GM12801 (cell line): ENCODE results near the gene SPRYD4.

Experiments used
- CTCF ChIP-seq: IDR thresholded peaks from one replicate; pipeline ENCODE4 v1.5.1; 2011; ENCODE audit warnings: control low read depth; ENCODE audit not compliant: insufficient read length; ENCODE audit errors: extremely low read depth

The SPRYD4 gene

GRCh38 chr12:56510786-56511185, 42.4 kb downstream of the SPRYD4 start:
- no peak for TF ChIP-seq CTCF

- TF ChIP-seq CTCF: no peak
Observed at GRCh38 chr12:56517854-56518253, 49.5 kb downstream of the SPRYD4 start.

- TF ChIP-seq CTCF: no peak
Observed at GRCh38 chr12:56518570-56518969, 50.2 kb downstream of the SPRYD4 start.

GRCh38 chr12:56520048-56520447, 51.7 kb downstream of the SPRYD4 start:
- TF ChIP-seq CTCF: no peak

- no peak for TF ChIP-seq CTCF
Observed at GRCh38 chr12:56520506-56520905, 52.1 kb downstream of the SPRYD4 start.

GRCh38 chr12:56521209-56521589, 52.8 kb downstream of the SPRYD4 start:
- TF ChIP-seq CTCF: no peak

GRCh38 chr12:56521590-56522371, 53.4 kb downstream of the SPRYD4 start, which contains the start of gene RBMS2:
RBMS2 (plus strand) TSS chr12:56521820; CDS start chr12:56522024, 204 bp downstream.
- TF ChIP-seq CTCF: no peak
